Astrocyte (in vitro differentiated cells and primary cell): ENCODE data around the gene SH2B3. TPM values are rescaled to one million over a fixed set of nuclear protein-coding genes. Genes with fewer than 3 reads are reported as not detected.
"Not testable (repeated sequence)": the region's sequence is repeated elsewhere in the genome, so short reads cannot be mapped to it uniquely, and the experiment has no call there.

Experiments
- DNase-seq: peaks from one replicate; pipeline ENCODE4 v3.0.0-alpha.2; 2010; ENCODE audit warnings: low read depth
- FAIRE-seq: peaks from 2 replicates; lab custom pipeline; 2011; peaks lifted over from hg19 to GRCh38; lab: Jason Lieb, UNC
- H2AFZ ChIP-seq: 2 replicates; pipeline ENCODE4 v1.6.0; 2012; ENCODE audit warnings: low read depth, low read length, inconsistent platforms
- H3K27ac ChIP-seq: 2 replicates; pipeline ENCODE4 v1.5.1; 2011; ENCODE audit warnings: low read depth, low read length, inconsistent platforms
- H3K27me3 ChIP-seq: 2 replicates; pipeline ENCODE4 v1.6.0; 2011; ENCODE audit warnings: low read length, inconsistent platforms; ENCODE audit not compliant: insufficient read depth
- H3K36me3 ChIP-seq: 2 replicates; pipeline ENCODE4 v1.5.1; 2011; ENCODE audit warnings: low read length, inconsistent platforms; ENCODE audit not compliant: insufficient read depth
- H3K4me1 ChIP-seq: 2 replicates; pipeline ENCODE4 v1.5.1; 2011; ENCODE audit warnings: low read length, inconsistent platforms; ENCODE audit not compliant: insufficient read depth
- H3K4me2 ChIP-seq: 2 replicates; pipeline ENCODE4 v1.6.0; 2012; ENCODE audit warnings: low read length, inconsistent platforms
- H3K4me3 ChIP-seq: 2 replicates; pipeline ENCODE4 v1.5.1; 2011; ENCODE audit warnings: low read depth, mild to moderate bottlenecking, low read length, inconsistent platforms; ENCODE audit not compliant: insufficient read depth
- H3K79me2 ChIP-seq: 2 replicates; pipeline ENCODE4 v1.6.0; 2012; ENCODE audit warnings: mild to moderate bottlenecking, low read length, inconsistent platforms; ENCODE audit not compliant: insufficient read depth
- H3K9ac ChIP-seq: 2 replicates; pipeline ENCODE4 v1.6.0; 2012; ENCODE audit warnings: mild to moderate bottlenecking, low read length, inconsistent platforms
- H3K9me3 ChIP-seq: 2 replicates; pipeline ENCODE4 v1.5.1; 2012; ENCODE audit warnings: low read depth, mild to moderate bottlenecking, low read length, inconsistent platforms; ENCODE audit not compliant: insufficient read depth
- H4K20me1 ChIP-seq: 2 replicates; pipeline ENCODE4 v1.6.0; 2012; ENCODE audit warnings: low read length, inconsistent platforms; ENCODE audit not compliant: insufficient read depth
- H3K27ac Mint-ChIP-seq: one replicate; pipeline ENCODE4 v1.8.0; 2021; ENCODE audit warnings: mild to moderate bottlenecking, mixed read lengths; ENCODE audit not compliant: unreplicated experiment
- H3K27me3 Mint-ChIP-seq: one replicate; pipeline ENCODE4 v1.8.0; 2021; ENCODE audit warnings: low read depth, mixed read lengths; ENCODE audit not compliant: unreplicated experiment
- H3K36me3 Mint-ChIP-seq: one replicate; pipeline ENCODE4 v1.8.0; 2021; ENCODE audit warnings: low read depth, mixed read lengths; ENCODE audit not compliant: unreplicated experiment
- H3K4me1 Mint-ChIP-seq: one replicate; pipeline ENCODE4 v1.8.0; 2021; ENCODE audit warnings: low read depth, mixed read lengths; ENCODE audit not compliant: unreplicated experiment
- H3K4me3 Mint-ChIP-seq: one replicate; pipeline ENCODE4 v1.8.0; 2021; ENCODE audit warnings: mild to moderate bottlenecking, moderate library complexity, mixed read lengths; ENCODE audit not compliant: unreplicated experiment
- H3K9me3 Mint-ChIP-seq: one replicate; pipeline ENCODE4 v1.8.0; 2021; ENCODE audit warnings: mild to moderate bottlenecking, mixed read lengths; ENCODE audit not compliant: unreplicated experiment
- EZH2 ChIP-seq: IDR thresholded peaks from 2 replicates; pipeline ENCODE4 v1.6.1; 2012; ENCODE audit warnings: mild to moderate bottlenecking, low read length, inconsistent platforms; ENCODE audit not compliant: insufficient read depth
- total RNA-seq: library from RNA; stranded (reverse); gene quantifications from 2 replicates; pipeline ENCODE4 v1.2.1, GENCODE V29; 2021
- TF ChIP-seq, protein P1 (sequence below): IDR thresholded peaks from 2 replicates; pipeline ENCODE4 v1.5.1; 2011; ENCODE audit warnings: low read depth, mild to moderate bottlenecking, inconsistent platforms, low read length, moderate library complexity; ENCODE audit not compliant: insufficient read depth

The SH2B3 gene
- total RNA-seq, 1 donor from 2014 or later: 23.6 TPM

GRCh38 chr12:111395336-111396187, 10.2 kb upstream of the SH2B3 start:
- Mint-ChIP-seq H3K27me3 (peaks cover 14% of the 10 kb centered on the region), H3K4me3 (no peak overlapping the region), H3K36me3 (no peaks in the 10 kb centered on the region), H3K9me3 (no peaks in the 10 kb centered on the region), H3K27ac (no peak overlapping the region), H3K4me1 (no peaks in the 10 kb centered on the region)
- H2AFZ ChIP-seq: no peak overlapping the region
- no peak overlapping the region for H3K4me3 ChIP-seq
- H4K20me1 ChIP-seq: no peaks in the 10 kb centered on the region
- H3K27me3 ChIP-seq: no peaks in the 10 kb centered on the region
- H3K9me3 ChIP-seq: no peaks in the 10 kb centered on the region
- FAIRE-seq (no peak), DNase-seq (no peak)
- H3K4me2 ChIP-seq: no peak overlapping the region
- no peak overlapping the region for H3K27ac ChIP-seq
- no peaks in the 10 kb centered on the region for H3K79me2 ChIP-seq
- no peak for TF ChIP-seq EZH2
- TF ChIP-seq, protein P1, sequence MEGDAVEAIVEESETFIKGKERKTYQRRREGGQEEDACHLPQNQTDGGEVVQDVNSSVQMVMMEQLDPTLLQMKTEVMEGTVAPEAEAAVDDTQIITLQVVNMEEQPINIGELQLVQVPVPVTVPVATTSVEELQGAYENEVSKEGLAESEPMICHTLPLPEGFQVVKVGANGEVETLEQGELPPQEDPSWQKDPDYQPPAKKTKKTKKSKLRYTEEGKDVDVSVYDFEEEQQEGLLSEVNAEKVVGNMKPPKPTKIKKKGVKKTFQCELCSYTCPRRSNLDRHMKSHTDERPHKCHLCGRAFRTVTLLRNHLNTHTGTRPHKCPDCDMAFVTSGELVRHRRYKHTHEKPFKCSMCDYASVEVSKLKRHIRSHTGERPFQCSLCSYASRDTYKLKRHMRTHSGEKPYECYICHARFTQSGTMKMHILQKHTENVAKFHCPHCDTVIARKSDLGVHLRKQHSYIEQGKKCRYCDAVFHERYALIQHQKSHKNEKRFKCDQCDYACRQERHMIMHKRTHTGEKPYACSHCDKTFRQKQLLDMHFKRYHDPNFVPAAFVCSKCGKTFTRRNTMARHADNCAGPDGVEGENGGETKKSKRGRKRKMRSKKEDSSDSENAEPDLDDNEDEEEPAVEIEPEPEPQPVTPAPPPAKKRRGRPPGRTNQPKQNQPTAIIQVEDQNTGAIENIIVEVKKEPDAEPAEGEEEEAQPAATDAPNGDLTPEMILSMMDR: no peak
- H3K36me3 ChIP-seq: no peaks in the 10 kb centered on the region
- H3K4me1 ChIP-seq: peaks cover 7% of the 10 kb centered on the region
- no peak overlapping the region for H3K9ac ChIP-seq

GRCh38 chr12:111396271-111396670, 9.5 kb upstream of the SH2B3 start:
- H3K36me3 ChIP-seq, H3K4me1 ChIP-seq, H3K27ac Mint-ChIP-seq, H3K79me2 ChIP-seq, H2AFZ ChIP-seq, FAIRE-seq, H3K9ac ChIP-seq, H3K4me3 Mint-ChIP-seq, H3K9me3 ChIP-seq, H3K36me3 Mint-ChIP-seq, H3K4me3 ChIP-seq, H3K4me2 ChIP-seq, H3K27me3 ChIP-seq, H3K27me3 Mint-ChIP-seq, DNase-seq, H4K20me1 ChIP-seq, H3K27ac ChIP-seq, H3K9me3 Mint-ChIP-seq, H3K4me1 Mint-ChIP-seq: not testable (repeated sequence)

DNA sequence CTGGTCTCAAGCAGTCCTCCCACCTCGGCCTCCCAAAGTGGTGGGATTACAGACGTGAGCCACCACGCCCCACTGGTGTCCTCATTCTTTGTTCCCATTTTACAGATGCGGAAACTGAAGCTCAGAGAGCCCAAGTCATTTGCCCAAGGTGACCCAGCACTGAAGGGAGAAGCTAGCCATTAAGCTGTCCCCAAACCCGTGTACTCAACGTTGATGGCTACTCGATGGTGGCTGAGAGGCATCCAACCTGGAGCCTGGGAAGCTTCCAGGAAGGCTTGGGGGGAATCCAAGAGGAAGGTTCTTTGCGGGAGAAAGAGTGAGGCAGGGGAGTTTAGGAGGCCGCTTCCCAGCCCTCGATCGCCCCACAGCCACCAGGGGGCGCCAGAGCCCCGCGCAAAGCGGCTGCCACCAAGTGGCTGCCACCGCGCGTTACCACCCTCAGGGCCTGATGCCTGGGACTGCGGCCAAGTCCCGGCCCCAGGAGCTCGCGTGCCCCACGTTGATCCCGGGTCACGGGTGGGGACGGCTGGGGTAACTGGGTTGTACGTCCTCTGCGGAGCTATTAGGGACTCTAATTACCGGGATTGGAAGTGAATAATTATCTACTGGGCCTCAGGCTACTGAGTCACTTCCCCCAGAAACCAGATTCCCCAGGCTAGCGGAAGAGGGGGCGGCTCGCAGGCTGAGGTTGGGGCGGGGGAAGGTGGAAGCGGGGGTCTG, 8.8 kb upstream of the SH2B3 start:
- Histone ChIP-seq H3K4me3 (no peak overlapping the region), H3K9ac (peak overlapping the region; percentile 53), H2AFZ (peak overlapping the region; percentile 81), H3K4me1 (peaks cover 7% of the 10 kb centered on the region), H3K27ac (peak overlapping the region; percentile 14), H3K79me2 (no peaks in the 10 kb centered on the region), H4K20me1 (no peaks in the 10 kb centered on the region), H3K36me3 (no peaks in the 10 kb centered on the region), H3K4me2 (peak overlapping the region; percentile 80), H3K9me3 (no peaks in the 10 kb centered on the region), H3K27me3 (no peaks in the 10 kb centered on the region)
- no peak overlapping the region for H3K27ac Mint-ChIP-seq
- FAIRE-seq (no peak), DNase-seq (peak; percentile 54)
- no peaks in the 10 kb centered on the region for H3K9me3 Mint-ChIP-seq
- peaks cover 7% of the 10 kb centered on the region for H3K27me3 Mint-ChIP-seq
- no peaks in the 10 kb centered on the region for H3K36me3 Mint-ChIP-seq
- TF ChIP-seq, protein P1: peak; percentile 90
- TF ChIP-seq EZH2: no peak
- H3K4me1 Mint-ChIP-seq: no peaks in the 10 kb centered on the region
- H3K4me3 Mint-ChIP-seq: no peak overlapping the region
